ENCODE results near the gene CRAT.

GRCh38 chr9:129137292-129138143 lies 26.9 kb upstream of the CRAT start:
- TF ChIP-seq POLR2A (IDR thresholded peaks at IDR 0.05) (no peak), CTCF (IDR thresholded peaks at IDR 0.05) (no peak)

Data from stomach (tissue), 4 donors.